Adrenal gland (tissue), 12 donors: ENCODE results near the gene NAALAD2. TPM values are rescaled to one million over a fixed set of nuclear protein-coding genes. Genes with fewer than 3 reads are reported as not detected.

Experiments used
- DNase-seq, 7 donors: peaks; one replicate each; pipeline ENCODE4 v3.0.0-alpha.2; 2019 to 2020
- H3K27ac ChIP-seq, 5 donors: fragments of 200-600 bp; sonication (generic) in 4 of 5; 1 replicate in 3 of 5; 2 replicates in 2 of 5; pipeline versions ENCODE4 v1.5.1 to v1.8.0; 2016 to 2020; ENCODE audit warnings: mild to moderate bottlenecking in 1 of 5
- H3K27me3 ChIP-seq: fragments of 200-600 bp; 2 replicates; pipeline ENCODE4 v1.8.0; 2021
- H3K36me3 ChIP-seq, 2 donors: fragments of 200-600 bp; replicated peaks in 1 of 2; 1 replicate in 1 of 2; 2 replicates in 1 of 2; pipeline versions ENCODE4 v1.5.1 to v1.8.0; 2018 to 2022
- H3K4me1 ChIP-seq, 2 donors: fragments of 200-600 bp; replicated peaks in 1 of 2; 1 replicate in 1 of 2; 2 replicates in 1 of 2; pipeline versions ENCODE4 v1.5.1 to v1.8.0; 2018 to 2021
- H3K4me3 ChIP-seq, 4 donors: fragments of 200-600 bp; sonication (generic) in 3 of 4; one replicate each; pipeline ENCODE4 v1.5.1; 2016 to 2018
- H3K9me3 ChIP-seq, 3 donors: fragments of 200-600 bp; sonication (generic) in 1 of 3; replicated peaks in 1 of 3; 1 replicate in 2 of 3; 2 replicates in 1 of 3; pipeline versions ENCODE4 v1.5.1 to v1.8.0; 2016 to 2021
- POLR2A ChIP-seq, 2 donors: fragments of 450-650 bp; IDR thresholded peaks; one replicate each; pipeline ENCODE4 v1.6.1; 2017; ENCODE audit warnings: antibody characterized with exemption in 2 of 2, mild to moderate bottlenecking in 2 of 2, moderate library complexity in 1 of 2
- WGBS, 4 donors: extraction: QIAGEN DNeasy Blood & Tissue Kit in 2 of 4; methylation state at CpG; one replicate each; pipeline versions ENCODE4 v1.1.5 to v1.1.7; 2013 to 2017; 5-methylcytosine and 5-hydroxymethylcytosine counted together
- intact Hi-C, 2 donors: fragments of 100-400 bp; cut with DNase I; formaldehyde crosslinking; loops; one replicate each; pipeline versions ENCODE4 v1.14.1 to v1.15.0; 2022 to 2023
- polyA plus RNA-seq, 3 donors: library from polyadenylated mRNA; stranded (reverse); fragments of 200-250 nt in 2 of 3; fragments of 350-450 nt in 1 of 3; fragmentation: Illumina TruSeq in 1 of 3; extraction: RNeasy Lipid Tissue Mini Kit (QIAGEN cat#74804) in 1 of 3; gene quantifications; one replicate each; pipeline ENCODE4 v1.2.3, GENCODE V29; 2013 to 2014
- total RNA-seq, 9 donors: library from RNA; depleted of rRNA in 4 of 9; stranded (reverse); fragments of >200 nt in 4 of 9; fragments of 120-200 nt in 1 of 9; fragmentation: NEBNext Ultra II Directional in 1 of 9; extraction: Animal tissue kit (Norgen Biotek cat#: 25700) in 1 of 9; gene quantifications; one replicate each; pipeline versions ENCODE4 v1.1.0 to v1.2.4, GENCODE V29; 2013 to 2023
- TF ChIP-seq, protein P1 (sequence below), 6 experiments: fragments of 450-650 bp in 4 of 6; fragments of 200-600 bp in 2 of 6; sonication (generic) in 1 of 6; IDR thresholded peaks; 1 replicate in 5 of 6; 2 replicates in 1 of 6; pipeline versions ENCODE4 v1.5.1 to v1.8.0; 2016 to 2021; ENCODE audit warnings: antibody characterized with exemption in 6 of 6, mild to moderate bottlenecking in 2 of 6, moderate library complexity in 1 of 6
- donor health status: healthy with polysubstance abuse.
- donor health status: Bipolar disorder and iron deficiency.
- donor health status: DM: yes; HTN: yes; CAD: no.
- donor health status: DM: no; HTN: no; CAD: no.
- donor health status: DM: no; HTN: no; CAD: no.
- donor health status: DM: yes; HTN: yes; CAD: no.

NAALAD2 gene
- total and polyA plus RNA-seq, 12 donors = 6.0 to 43.0 (median 12.9) TPM

DNA sequence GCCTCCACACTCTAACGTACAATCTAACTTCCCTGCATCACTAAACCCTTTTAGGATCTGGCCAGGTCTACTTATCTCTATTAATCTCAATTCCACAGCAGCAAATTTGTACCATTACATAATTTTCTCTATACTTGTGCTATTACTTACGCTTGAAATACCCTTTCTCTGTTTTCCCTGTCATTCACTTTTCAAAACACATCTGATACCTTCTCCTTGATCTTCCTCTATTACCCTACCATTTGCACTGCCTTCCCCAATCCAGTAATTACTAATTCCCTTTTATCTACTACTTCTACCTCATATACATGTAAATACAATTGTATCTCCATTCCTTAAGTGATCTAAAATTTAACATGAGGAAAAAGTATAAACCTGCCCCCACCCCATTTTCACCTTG is 74.4 kb downstream of the NAALAD2 start:
- Histone ChIP-seq H3K9me3 (no peaks in the 10 kb centered on the region), H3K27ac (no peak overlapping the region), H3K27me3 (no peaks in the 10 kb centered on the region), H3K4me3 (no peak overlapping the region), H3K4me1 (no peaks in the 10 kb centered on the region), H3K36me3 (peaks cover 0 to 64% of the 10 kb centered on the region in 2 donors)
- 82 to 86% (median 85%) methylated on average over 2 of the region's 2 CpGs for WGBS, 4 donors
- TF ChIP-seq, protein P1, sequence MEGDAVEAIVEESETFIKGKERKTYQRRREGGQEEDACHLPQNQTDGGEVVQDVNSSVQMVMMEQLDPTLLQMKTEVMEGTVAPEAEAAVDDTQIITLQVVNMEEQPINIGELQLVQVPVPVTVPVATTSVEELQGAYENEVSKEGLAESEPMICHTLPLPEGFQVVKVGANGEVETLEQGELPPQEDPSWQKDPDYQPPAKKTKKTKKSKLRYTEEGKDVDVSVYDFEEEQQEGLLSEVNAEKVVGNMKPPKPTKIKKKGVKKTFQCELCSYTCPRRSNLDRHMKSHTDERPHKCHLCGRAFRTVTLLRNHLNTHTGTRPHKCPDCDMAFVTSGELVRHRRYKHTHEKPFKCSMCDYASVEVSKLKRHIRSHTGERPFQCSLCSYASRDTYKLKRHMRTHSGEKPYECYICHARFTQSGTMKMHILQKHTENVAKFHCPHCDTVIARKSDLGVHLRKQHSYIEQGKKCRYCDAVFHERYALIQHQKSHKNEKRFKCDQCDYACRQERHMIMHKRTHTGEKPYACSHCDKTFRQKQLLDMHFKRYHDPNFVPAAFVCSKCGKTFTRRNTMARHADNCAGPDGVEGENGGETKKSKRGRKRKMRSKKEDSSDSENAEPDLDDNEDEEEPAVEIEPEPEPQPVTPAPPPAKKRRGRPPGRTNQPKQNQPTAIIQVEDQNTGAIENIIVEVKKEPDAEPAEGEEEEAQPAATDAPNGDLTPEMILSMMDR (IDR thresholded peaks at IDR 0.05) = no peak
- TF ChIP-seq POLR2A (IDR thresholded peaks at IDR 0.05) = no peak
- no peak for DNase-seq
- intact Hi-C loops = no loop called here

DNA sequence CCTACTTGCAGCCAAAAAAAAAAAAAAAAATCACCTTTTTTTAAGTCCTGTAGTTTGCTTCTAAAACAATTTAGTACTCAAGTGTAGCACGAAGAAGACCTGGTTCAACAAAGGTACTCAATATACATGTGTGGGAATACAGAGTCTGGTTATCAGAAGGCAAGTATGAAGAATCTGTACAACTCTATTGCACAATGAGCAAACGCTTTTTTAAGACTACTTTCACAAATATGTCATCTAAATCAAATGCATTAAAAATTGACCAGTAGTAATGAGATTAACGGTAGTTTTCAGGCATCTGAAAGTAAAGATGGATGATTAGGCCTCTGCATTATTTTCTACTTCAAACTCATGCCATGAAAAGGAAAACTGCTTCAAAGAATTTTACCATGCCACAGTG is 78.9 kb downstream of the NAALAD2 start:
- no peaks in the 10 kb centered on the region for H3K4me1 ChIP-seq
- 71 to 84% (median 80%) methylated on average over 3 of the region's 3 CpGs for WGBS, 4 donors
- no peak for TF ChIP-seq POLR2A (IDR thresholded peaks at IDR 0.05)
- TF ChIP-seq, protein P1 (IDR thresholded peaks at IDR 0.05) = no peak
- no peak overlapping the region for H3K4me3 ChIP-seq
- DNase-seq = no peak
- peaks cover 0 to 38% of the 10 kb centered on the region in 2 donors for H3K36me3 ChIP-seq
- intact Hi-C loops = no loop called here
- no peak overlapping the region for H3K27ac ChIP-seq
- H3K27me3 ChIP-seq = no peaks in the 10 kb centered on the region
- H3K9me3 ChIP-seq = no peaks in the 10 kb centered on the region

DNA sequence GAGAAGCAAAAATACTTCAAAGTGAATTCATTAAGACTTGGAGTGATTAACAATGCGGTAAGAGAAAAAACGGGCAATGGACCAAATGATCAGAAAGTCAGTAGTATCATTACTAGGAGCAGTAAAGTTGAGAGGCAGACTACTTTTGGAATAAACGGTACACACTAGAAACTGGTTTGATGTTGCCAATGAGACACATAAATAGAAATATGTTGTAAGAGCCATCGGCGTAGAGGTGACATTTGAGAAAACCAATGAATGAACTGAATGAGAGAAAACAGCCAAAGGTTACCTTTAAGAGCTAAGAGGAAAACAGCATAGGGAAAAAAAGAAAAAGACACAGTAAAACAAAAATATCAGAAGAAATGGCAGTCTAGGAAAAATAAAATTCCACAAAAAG is 82.1 kb downstream of the NAALAD2 start:
- no peak overlapping the region for H3K27ac ChIP-seq

DNA sequence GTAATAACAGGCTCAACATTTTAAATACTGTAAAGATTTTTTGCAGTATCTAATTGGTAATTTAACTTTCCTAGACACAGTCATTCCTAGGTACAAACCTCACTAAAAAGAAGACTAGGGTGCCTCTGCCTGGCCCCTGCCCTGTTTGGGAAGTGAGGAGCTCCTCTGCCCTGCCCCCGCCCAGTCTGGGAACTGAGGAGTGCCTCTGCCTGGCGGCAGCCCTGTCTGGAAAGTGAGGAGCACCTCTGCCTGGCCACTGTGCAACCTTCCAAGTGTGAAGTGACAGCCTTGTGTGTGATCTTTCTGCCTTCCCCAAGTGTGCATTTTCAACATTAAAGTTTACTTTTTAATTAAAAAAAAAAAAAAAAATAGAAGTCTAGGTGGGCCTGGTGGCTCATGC is 84.1 kb downstream of the NAALAD2 start:
- peak in 2 of 7 donors; percentile 16 to 29 for DNase-seq

More for the DNA sequence above, 82.1 kb downstream of the NAALAD2 start:
- WGBS, 4 donors = 87 to 93% (median 90%) methylated on average over 5 of the region's 5 CpGs
- intact Hi-C loops = no loop called here
- no peak for TF ChIP-seq POLR2A (IDR thresholded peaks at IDR 0.05)
- TF ChIP-seq, protein P1 (IDR thresholded peaks at IDR 0.05) = no peak
- H3K9me3 ChIP-seq = no peaks in the 10 kb centered on the region
- H3K4me3 ChIP-seq = no peak overlapping the region
- no peak for DNase-seq
- H3K27me3 ChIP-seq = no peaks in the 10 kb centered on the region
- peaks cover 0 to 19% of the 10 kb centered on the region in 2 donors for H3K36me3 ChIP-seq
- peaks cover 11 to 19% of the 10 kb centered on the region in 2 donors for H3K4me1 ChIP-seq

More for the DNA sequence above, 84.1 kb downstream of the NAALAD2 start:
- no peak overlapping the region for H3K4me3 ChIP-seq
- peaks cover 13 to 23% of the 10 kb centered on the region in 2 donors for H3K4me1 ChIP-seq
- H3K27ac ChIP-seq = no peak overlapping the region
- intact Hi-C loops = no loop called here
- 77 to 91% (median 80%) methylated on average over 2 of the region's 2 CpGs for WGBS, 4 donors
- no peak for TF ChIP-seq POLR2A (IDR thresholded peaks at IDR 0.05)
- TF ChIP-seq, protein P1 (IDR thresholded peaks at IDR 0.05) = no peak
- no peaks in the 10 kb centered on the region for H3K27me3 ChIP-seq
- no peaks in the 10 kb centered on the region for H3K9me3 ChIP-seq
- peaks cover 0 to 3% of the 10 kb centered on the region in 2 donors for H3K36me3 ChIP-seq
